A673 (cell line): ENCODE data around the gene C19orf67.

ENCODE experiments used
- CTCF ChIP-seq: fragments of 300-800, 200-600 bp; sonication (generic); conservative IDR thresholded peaks from 2 replicates; pipeline ENCODE4 v1.5.1; 2017; ENCODE audit warnings: low read depth, mild to moderate bottlenecking, antibody characterized with exemption, low read length, moderate library complexity, mixed read lengths
- EZH2 ChIP-seq: fragments of 200-600 bp; sonication (generic); IDR thresholded peaks from 2 replicates; pipeline ENCODE4 v1.6.1; 2017; ENCODE audit warnings: borderline replicate concordance, low read depth, mild to moderate bottlenecking, mixed read lengths, antibody characterized with exemption, low read length; ENCODE audit not compliant: poor library complexity, severe bottlenecking

- no peak for TF ChIP-seq CTCF
- no peak for TF ChIP-seq EZH2
These were observed 24.4 kb downstream of the C19orf67 start for GRCh38 chr19:14061081-14061749.
